ENCODE results near the gene FBXO46.
"Not testable (repeated sequence)": the region's sequence is repeated elsewhere in the genome, so short reads cannot be mapped to it uniquely, and the experiment has no call there.

FBXO46 gene

GRCh38 chr19:45693106-45693788 is 37.4 kb downstream of the FBXO46 start:
- peaks cover 3% of the 10 kb centered on the region for H3K36me3 ChIP-seq (ENCODE audit: insufficient read depth, low read length)
- H3K4me1 ChIP-seq (ENCODE audit: insufficient read depth, low read length): peaks cover 13% of the 10 kb centered on the region
- H3K27ac ChIP-seq (ENCODE audit: low read depth, low read length): peak overlapping the region; percentile 91
- H3K4me3 ChIP-seq (ENCODE audit: low read depth in 1 of 2, low read length in 2 of 2): peak overlapping the region; percentile 82 to 83
- no peaks in the 10 kb centered on the region for H3K9me3 ChIP-seq (ENCODE audit: low read length)
- H3K27me3 ChIP-seq (ENCODE audit: control insufficient read depth in 1 of 2, insufficient read depth in 2 of 2, low read length in 2 of 2): no peaks in the 10 kb centered on the region
- peak overlapping the region; percentile 72 for H3K9ac ChIP-seq (ENCODE audit: low read length)

GRCh38 chr19:45692187-45693105 is 38.2 kb downstream of the FBXO46 start, which contains the start of gene QPCTL:
Gene QPCTL, plus strand, starts transcription at chr19:45692666. Its CDS starts 38 bp downstream, at chr19:45692704.
- Histone ChIP-seq H3K4me3 (ENCODE audit: low read depth in 1 of 2, low read length in 2 of 2) (peak within 1 kb of the TSS; percentile 82 to 83), H3K27ac (ENCODE audit: low read depth, low read length) (peak within 1 kb of the TSS; percentile 91), H3K27me3 (ENCODE audit: control insufficient read depth in 1 of 2, insufficient read depth in 2 of 2, low read length in 2 of 2) (no peaks in the 10 kb centered on the region), H3K4me1 (ENCODE audit: insufficient read depth, low read length) (peaks cover 13% of the 10 kb centered on the region), H3K9me3 (ENCODE audit: low read length) (no peaks in the 10 kb centered on the region), H3K36me3 (ENCODE audit: insufficient read depth, low read length) (peaks cover 11% of the 10 kb centered on the region), H3K9ac (ENCODE audit: low read length) (peak within 1 kb of the TSS; percentile 79)

- H3K4me1 ChIP-seq (ENCODE audit: insufficient read depth, low read length): peaks cover 13% of the 10 kb centered on the region
These were observed 39.0 kb downstream of the FBXO46 start, which contains the start of gene SNRPD2 for GRCh38 chr19:45691516-45692186. Gene SNRPD2, minus strand, starts transcription at chr19:45691953. Its CDS starts 65 bp downstream, at chr19:45691888.

GRCh38 chr19:45687599-45687998 is 43.1 kb downstream of the FBXO46 start:
- no peaks in the 10 kb centered on the region for H3K27me3 ChIP-seq (ENCODE audit: control insufficient read depth in 1 of 2, insufficient read depth in 2 of 2, low read length in 2 of 2)
- H3K9ac ChIP-seq (ENCODE audit: low read length): no peak overlapping the region
- H3K36me3 ChIP-seq (ENCODE audit: insufficient read depth, low read length): peaks cover 30% of the 10 kb centered on the region
- H3K4me1 ChIP-seq (ENCODE audit: insufficient read depth, low read length): peaks cover 8% of the 10 kb centered on the region
- H3K4me3 ChIP-seq (ENCODE audit: low read depth in 1 of 2, low read length in 2 of 2): no peak overlapping the region
- no peaks in the 10 kb centered on the region for H3K9me3 ChIP-seq (ENCODE audit: low read length)
- no peak overlapping the region for H3K27ac ChIP-seq (ENCODE audit: low read depth, low read length)

More at GRCh38 chr19:45691516-45692186, 39.0 kb downstream of the FBXO46 start, which contains the start of gene SNRPD2:
- Histone ChIP-seq H3K27ac (ENCODE audit: low read depth, low read length) (peak within 1 kb of the TSS; percentile 91), H3K4me3 (ENCODE audit: low read depth in 1 of 2, low read length in 2 of 2) (peak within 1 kb of the TSS; percentile 82 to 83), H3K9me3 (ENCODE audit: low read length) (no peaks in the 10 kb centered on the region), H3K27me3 (ENCODE audit: control insufficient read depth in 1 of 2, insufficient read depth in 2 of 2, low read length in 2 of 2) (no peaks in the 10 kb centered on the region), H3K9ac (ENCODE audit: low read length) (peak within 1 kb of the TSS; percentile 79), H3K36me3 (ENCODE audit: insufficient read depth, low read length) (peaks cover 18% of the 10 kb centered on the region)

- peaks cover 30% of the 10 kb centered on the region for H3K36me3 ChIP-seq (ENCODE audit: insufficient read depth, low read length)
- H3K27me3 ChIP-seq (ENCODE audit: control insufficient read depth in 1 of 2, insufficient read depth in 2 of 2, low read length in 2 of 2): not testable (repeated sequence)
These were observed 45.7 kb downstream of the FBXO46 start for GRCh38 chr19:45685045-45685444.

GRCh38 chr19:45682908-45683307 is 47.8 kb downstream of the FBXO46 start:
- Histone ChIP-seq H3K27ac (ENCODE audit: low read depth, low read length) (no peak overlapping the region), H3K4me3 (ENCODE audit: low read depth in 1 of 2, low read length in 2 of 2) (no peak overlapping the region), H3K9ac (ENCODE audit: low read length) (no peak overlapping the region), H3K4me1 (ENCODE audit: insufficient read depth, low read length) (peaks cover 3% of the 10 kb centered on the region), H3K9me3 (ENCODE audit: low read length) (no peaks in the 10 kb centered on the region), H3K36me3 (ENCODE audit: insufficient read depth, low read length) (peaks cover 24% of the 10 kb centered on the region), H3K27me3 (ENCODE audit: control insufficient read depth in 1 of 2, insufficient read depth in 2 of 2, low read length in 2 of 2) (peaks cover 11 to 23% of the 10 kb centered on the region in 2 donors)

More at GRCh38 chr19:45685045-45685444, 45.7 kb downstream of the FBXO46 start:
- H3K4me3 ChIP-seq (ENCODE audit: low read depth in 1 of 2, low read length in 2 of 2); H3K27ac ChIP-seq (ENCODE audit: low read depth, low read length); H3K9me3 ChIP-seq (ENCODE audit: low read length); H3K9ac ChIP-seq (ENCODE audit: low read length); H3K4me1 ChIP-seq (ENCODE audit: insufficient read depth, low read length): not testable (repeated sequence)

- peaks cover 16% of the 10 kb centered on the region for H3K36me3 ChIP-seq (ENCODE audit: insufficient read depth, low read length)
- no peaks in the 10 kb centered on the region for H3K9me3 ChIP-seq (ENCODE audit: low read length)
- H3K27me3 ChIP-seq (ENCODE audit: control insufficient read depth in 1 of 2, insufficient read depth in 2 of 2, low read length in 2 of 2): peaks cover 18 to 31% of the 10 kb centered on the region in 2 donors
- H3K27ac ChIP-seq (ENCODE audit: low read depth, low read length): no peak overlapping the region
- peak overlapping the region in 1 of 2 donors; percentile 43 for H3K4me3 ChIP-seq (ENCODE audit: low read depth in 1 of 2, low read length in 2 of 2)
- no peak overlapping the region for H3K9ac ChIP-seq (ENCODE audit: low read length)
- peaks cover 10% of the 10 kb centered on the region for H3K4me1 ChIP-seq (ENCODE audit: insufficient read depth, low read length)
These were observed 48.6 kb downstream of the FBXO46 start for GRCh38 chr19:45682117-45682516.

- peaks cover 10% of the 10 kb centered on the region for H3K4me1 ChIP-seq (ENCODE audit: insufficient read depth, low read length)
- H3K9ac ChIP-seq (ENCODE audit: low read length): no peak overlapping the region
- H3K27ac ChIP-seq (ENCODE audit: low read depth, low read length): peak overlapping the region; percentile 21
- H3K9me3 ChIP-seq (ENCODE audit: low read length): no peaks in the 10 kb centered on the region
- H3K27me3 ChIP-seq (ENCODE audit: control insufficient read depth in 1 of 2, insufficient read depth in 2 of 2, low read length in 2 of 2): peaks cover 23 to 37% of the 10 kb centered on the region in 2 donors
- peaks cover 13% of the 10 kb centered on the region for H3K36me3 ChIP-seq (ENCODE audit: insufficient read depth, low read length)
- H3K4me3 ChIP-seq (ENCODE audit: low read depth in 1 of 2, low read length in 2 of 2): peak overlapping the region; percentile 43 to 52
These were observed 49.2 kb downstream of the FBXO46 start for GRCh38 chr19:45681391-45682015.

- Histone ChIP-seq H3K9ac (ENCODE audit: low read length) (no peak overlapping the region), H3K4me1 (ENCODE audit: insufficient read depth, low read length) (peaks cover 10% of the 10 kb centered on the region), H3K36me3 (ENCODE audit: insufficient read depth, low read length) (no peaks in the 10 kb centered on the region), H3K9me3 (ENCODE audit: low read length) (no peaks in the 10 kb centered on the region), H3K4me3 (ENCODE audit: low read depth in 1 of 2, low read length in 2 of 2) (peak overlapping the region in 1 of 2 donors; percentile 9), H3K27me3 (ENCODE audit: control insufficient read depth in 1 of 2, insufficient read depth in 2 of 2, low read length in 2 of 2) (peaks cover 23 to 42% of the 10 kb centered on the region in 2 donors), H3K27ac (ENCODE audit: low read depth, low read length) (no peak overlapping the region)
These were observed 53.1 kb downstream of the FBXO46 start for GRCh38 chr19:45677351-45678230.

GRCh38 chr19:45676851-45677263 is 53.8 kb downstream of the FBXO46 start:
- no peak overlapping the region for H3K9ac ChIP-seq (ENCODE audit: low read length)
- peaks cover 23 to 49% of the 10 kb centered on the region in 2 donors for H3K27me3 ChIP-seq (ENCODE audit: control insufficient read depth in 1 of 2, insufficient read depth in 2 of 2, low read length in 2 of 2)
- peaks cover 10% of the 10 kb centered on the region for H3K4me1 ChIP-seq (ENCODE audit: insufficient read depth, low read length)
- H3K27ac ChIP-seq (ENCODE audit: low read depth, low read length): no peak overlapping the region
- H3K9me3 ChIP-seq (ENCODE audit: low read length): no peaks in the 10 kb centered on the region
- H3K4me3 ChIP-seq (ENCODE audit: low read depth in 1 of 2, low read length in 2 of 2): no peak overlapping the region
- H3K36me3 ChIP-seq (ENCODE audit: insufficient read depth, low read length): no peaks in the 10 kb centered on the region
